Stimulated activated CD8-positive, alpha-beta memory T cell treated with anti-CD3 and anti-CD28 coated beads, Interleukin-15, amount 100 ng/mL, for 24 hours (primary cell): ENCODE data around the gene NISCH.

Experiments used
- DNase-seq: peaks from one replicate; pipeline ENCODE4 v3.0.0-alpha.2; 2020; ENCODE audit warnings: low read depth

The NISCH gene

DNA sequence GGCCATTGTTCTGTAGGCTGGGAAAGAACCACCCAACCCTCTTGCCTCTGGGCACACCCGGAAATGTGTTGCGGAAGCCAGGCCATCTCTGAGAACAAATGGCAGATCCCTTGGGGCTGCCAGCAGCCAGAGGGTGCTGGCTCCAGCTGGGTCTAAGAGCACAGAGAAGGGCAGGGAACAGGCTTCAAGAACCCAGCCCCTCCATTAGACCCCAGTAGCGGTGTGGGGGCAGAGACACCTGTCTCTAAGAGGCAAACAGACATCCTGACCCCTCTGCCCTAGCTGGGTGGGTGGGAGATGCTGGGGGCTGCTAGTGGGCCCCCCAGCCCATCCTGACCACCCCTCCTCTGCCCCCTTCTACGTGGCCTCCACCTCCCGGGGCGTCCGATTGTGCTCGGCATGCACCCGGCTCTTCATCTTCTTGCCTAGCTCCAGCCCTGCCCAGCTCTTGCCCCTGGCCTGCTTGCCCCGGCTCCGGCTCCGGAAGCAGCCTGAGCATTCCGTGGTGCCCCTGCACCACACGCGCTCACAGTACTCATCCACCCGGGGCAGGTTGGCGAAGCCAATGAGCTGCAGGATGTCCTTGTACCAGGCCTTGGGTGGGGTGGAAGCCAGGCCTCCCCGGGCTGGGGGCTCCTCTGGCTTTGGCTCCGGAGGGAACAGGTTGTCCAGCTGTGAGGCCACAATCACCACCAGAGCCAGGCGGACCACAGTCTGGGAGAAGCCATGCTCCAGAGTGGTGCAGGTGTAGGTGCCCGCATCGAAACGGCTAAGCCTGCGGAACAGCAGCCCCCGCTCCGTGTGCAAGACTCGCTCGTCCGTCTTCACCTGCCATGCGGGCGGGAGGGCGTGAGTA lies 19.9 kb upstream of the NISCH start:
- no peak for DNase-seq

DNA sequence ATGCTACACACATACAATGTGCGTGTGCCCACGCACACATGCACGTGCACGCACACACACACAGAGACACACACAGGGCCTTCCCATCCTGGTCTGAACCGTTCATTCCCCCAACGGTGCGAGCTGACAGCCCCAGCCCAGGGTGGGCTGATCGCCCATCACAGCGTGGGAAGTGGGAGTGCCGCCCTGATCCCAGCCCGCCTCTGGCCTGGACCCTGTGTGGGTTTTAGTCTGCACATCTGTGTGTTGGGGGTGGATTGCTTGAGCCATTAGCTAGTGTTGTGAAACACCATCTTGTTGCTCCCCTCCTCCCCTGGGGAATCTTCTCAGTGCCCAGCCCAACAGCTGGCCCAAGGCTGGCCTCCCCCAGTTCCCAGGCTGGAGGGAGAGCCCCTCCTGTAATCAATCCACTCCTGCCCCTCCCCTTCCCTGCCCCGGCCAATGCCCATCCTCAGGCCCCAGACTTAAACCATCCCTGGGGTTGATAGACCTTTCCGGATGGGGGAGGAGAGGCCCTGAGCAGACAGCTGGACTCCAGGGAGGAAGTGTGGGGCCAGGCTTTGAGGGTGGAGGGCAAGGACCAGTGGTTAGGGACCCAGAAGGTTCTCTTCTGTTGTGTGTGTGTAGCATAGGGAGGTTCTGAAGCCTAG lies 18.8 kb upstream of the NISCH start:
- DNase-seq: no peak

DNA sequence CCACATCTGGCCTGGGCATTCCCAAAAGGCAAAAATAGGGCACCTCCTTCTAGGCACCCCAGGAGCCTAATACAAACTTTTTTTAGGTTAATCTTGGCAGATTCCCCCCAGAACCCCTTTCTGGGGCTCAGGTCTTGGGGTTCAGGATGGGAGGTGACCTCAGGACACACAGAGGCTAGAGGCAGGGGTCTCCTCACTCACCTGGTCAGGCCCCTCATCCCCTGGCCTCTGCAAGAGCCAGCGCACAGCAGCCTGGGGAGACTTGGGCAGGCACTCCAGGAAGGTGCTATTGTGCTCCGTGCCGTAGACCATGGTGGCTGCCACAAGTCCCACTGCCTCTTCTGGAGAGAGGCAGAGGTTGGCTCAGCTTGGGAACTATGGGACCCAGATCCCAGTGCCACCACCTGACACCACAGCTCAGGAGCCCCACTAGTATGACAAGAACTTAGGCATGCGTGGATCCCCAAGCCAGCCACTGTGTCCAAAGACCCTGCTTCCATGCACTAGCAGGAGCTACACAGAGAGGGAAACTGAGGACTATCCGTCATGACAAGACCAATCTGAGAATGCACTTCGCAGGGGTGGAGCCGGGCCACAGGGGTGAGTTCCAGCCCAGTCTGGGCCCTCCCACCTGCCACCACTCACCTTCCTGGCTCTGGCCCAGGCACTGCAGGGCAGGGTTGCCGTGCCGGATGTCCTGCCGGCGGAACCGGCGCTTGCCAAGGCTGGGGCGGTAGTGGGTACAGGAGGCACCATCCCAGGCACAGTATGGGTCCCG lies 17.9 kb upstream of the NISCH start:
- no peak for DNase-seq

DNA sequence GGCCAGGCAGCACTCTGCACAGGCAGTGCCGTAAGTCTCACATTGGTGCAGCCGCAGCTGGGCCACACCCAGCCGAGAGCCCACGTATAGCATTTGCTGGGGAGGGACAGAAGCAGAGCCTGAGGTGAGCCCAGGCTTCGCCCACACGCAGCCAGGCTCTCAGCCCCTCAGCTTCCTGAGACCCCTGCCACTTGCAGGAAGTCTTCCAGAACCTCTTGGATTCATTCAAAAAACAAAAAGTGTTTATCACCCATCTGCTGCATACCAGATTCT lies 17.4 kb upstream of the NISCH start:
- DNase-seq: no peak

DNA sequence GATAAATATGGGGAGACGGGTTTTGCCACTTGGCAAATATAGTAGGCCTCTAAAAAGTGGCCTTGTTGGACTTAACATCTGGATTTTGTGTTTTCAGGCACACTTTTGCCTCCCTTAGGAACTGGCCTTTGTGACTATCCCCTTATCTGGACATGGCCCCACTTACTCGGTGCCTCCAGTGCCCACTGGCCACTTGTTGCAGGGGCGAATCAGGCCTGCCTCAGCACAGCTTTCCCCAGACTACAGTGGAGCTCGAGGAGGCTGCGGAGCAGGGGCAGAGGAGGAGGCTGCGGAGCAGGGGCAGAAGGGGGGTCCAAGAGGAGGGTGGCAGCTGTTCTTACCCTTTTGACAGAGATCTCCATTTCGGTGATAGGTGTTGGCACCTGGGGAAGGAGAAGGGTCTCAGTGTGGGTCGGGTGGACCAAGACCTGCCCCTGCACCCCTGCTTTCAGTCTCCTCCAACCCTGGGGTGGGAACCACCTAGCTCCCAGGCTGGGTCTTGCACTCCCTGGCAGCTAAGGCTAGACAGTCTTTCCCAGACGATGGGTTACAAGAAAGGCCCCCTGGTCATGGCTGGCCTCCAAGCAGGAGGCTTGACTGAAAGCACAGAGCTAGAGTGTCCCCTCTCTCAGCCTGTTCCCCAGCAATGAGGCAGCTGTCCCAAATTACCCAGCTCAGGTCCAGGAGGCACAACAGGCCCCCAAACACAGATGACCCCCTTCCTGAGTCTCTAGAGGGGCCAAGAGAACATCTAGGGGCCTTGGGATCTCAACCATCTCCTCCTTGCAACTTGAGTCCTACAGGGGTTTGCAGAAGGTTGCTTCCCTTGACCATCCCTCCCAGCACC lies 16.6 kb upstream of the NISCH start:
- DNase-seq: no peak

DNA sequence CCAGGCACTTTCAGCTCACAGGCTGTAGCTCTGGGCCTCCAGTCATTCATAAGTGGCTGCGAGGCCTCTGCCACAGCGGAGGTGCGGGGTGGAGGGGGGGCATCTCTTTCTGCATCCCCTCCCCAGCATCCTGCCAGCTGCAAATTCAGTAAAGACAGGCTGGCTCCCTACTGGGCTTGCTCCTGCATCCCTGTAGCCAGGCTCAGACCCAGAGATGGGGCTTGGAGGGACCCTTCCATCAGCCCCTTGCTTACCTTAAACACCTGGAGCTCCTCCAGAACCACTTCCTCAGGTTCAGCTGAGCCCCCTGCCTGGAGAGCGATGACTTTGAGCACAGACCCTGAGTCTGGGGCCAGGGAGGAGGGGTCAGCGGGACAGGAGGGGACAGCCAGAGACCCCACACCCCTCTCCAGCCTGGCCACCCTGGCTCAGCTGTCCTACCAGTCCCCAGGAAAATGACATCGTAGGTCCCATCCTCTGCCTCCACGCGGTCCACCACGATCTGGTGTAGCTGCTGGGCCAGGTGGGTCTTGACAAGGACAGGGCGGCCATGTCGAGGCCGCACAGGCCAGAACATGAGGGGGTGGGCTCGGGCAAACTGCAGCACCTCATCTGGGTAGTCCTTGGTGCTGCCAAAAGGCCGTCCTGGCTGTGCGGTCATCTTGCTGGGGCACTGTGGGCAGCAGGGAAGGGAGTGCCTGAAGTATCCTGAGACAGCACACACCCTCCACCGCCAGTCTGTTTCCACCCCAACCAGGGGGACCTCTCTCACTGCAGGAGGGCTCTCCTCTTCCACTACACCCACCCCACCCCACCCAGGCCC lies 15.8 kb upstream of the NISCH start:
- no peak for DNase-seq

DNA sequence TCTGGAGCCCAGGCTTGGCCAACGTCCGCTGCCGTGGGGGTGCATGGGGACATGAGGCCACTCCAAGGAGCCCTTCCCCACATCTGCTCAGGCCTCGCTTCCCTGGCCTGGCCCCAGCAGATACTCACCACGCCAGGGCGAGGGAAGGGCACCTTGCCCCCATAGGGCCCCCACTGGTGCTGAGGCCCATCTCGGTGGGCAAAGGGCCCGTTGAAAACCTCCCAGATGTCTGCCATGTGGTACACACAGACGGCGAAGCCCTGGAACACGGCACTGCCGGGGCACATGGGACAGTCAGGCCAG lies 15.2 kb upstream of the NISCH start:
- no peak for DNase-seq

DNA sequence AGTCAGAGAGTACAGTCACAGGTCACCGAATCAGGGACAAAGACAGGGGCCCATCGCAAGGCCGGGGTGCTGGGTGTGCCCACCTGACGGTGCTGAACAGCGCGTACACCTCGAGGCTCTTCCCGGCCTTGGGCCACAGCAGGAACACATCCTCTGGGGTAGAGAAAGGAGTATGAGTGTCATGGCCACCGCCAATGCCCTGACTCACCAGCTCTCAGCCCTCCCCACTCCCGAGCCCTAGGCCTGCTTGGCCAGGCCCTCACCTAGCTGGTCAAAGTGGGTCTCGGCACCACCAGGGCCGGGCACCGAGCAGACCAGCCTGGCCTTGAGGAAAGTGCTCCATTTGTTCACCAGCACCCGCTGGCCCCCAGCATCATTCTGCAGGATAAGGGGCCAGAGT lies 14.7 kb upstream of the NISCH start:
- no peak for DNase-seq

DNA sequence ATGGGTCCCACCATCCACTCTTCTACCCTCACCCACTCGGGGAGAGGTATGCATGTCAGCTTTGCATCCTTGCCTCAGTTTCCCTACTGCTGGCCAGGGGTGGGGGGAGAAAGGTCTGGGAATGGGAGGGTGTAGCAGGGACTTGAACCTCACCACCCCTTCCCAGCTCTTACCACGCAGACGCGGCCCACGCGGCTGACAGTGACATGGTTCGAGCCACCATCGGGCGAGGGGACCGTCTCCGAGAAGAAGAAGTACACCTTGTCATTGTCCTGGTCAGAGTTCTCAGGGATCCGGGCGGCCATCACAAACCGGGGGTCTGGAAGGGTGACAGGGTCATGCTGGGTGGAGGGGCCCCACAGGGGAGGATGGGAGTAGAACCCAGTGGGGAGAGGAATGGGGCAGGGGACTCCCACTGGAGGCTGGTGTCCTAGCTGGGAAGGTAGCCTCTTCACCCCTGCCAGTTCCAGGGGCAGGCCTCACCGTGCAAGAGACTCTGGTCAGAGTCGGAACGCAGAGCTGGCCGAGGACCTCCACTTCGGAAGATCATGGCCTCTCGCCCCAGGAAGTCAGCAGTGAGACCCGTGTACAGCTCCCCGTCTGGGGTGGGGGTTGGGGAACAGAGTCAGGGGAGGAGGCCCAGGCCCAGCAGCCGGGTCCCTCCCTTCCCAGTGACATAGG lies 14.2 kb upstream of the NISCH start:
- no peak for DNase-seq

DNA sequence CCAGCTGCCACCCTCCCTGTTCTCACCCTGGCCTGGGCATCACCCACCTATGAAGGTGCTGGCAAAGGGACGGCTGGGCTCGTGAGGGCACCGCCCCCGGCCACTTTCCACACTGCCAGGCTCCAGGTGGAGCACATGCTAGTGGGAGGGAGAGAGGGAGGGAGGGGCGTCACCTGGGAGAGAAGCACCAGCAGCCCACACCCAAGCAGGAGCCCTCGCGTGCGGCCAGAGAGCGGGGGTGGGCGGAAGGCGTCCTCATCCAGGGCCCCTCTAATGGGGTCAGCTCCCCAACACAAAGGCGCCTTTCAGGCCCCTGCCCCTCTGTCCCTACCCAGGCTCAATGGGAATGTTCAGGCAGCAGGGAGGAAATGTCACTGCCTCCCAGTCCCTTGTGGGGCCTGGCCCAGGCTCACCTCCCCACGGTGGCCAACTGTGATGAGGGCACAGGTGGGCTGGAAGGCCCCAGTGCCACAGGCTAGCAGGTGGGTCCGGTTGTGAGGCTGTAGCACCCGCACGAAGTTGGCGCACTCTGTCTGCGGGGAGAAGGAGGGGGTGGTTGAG lies 13.6 kb upstream of the NISCH start:
- no peak for DNase-seq

DNA sequence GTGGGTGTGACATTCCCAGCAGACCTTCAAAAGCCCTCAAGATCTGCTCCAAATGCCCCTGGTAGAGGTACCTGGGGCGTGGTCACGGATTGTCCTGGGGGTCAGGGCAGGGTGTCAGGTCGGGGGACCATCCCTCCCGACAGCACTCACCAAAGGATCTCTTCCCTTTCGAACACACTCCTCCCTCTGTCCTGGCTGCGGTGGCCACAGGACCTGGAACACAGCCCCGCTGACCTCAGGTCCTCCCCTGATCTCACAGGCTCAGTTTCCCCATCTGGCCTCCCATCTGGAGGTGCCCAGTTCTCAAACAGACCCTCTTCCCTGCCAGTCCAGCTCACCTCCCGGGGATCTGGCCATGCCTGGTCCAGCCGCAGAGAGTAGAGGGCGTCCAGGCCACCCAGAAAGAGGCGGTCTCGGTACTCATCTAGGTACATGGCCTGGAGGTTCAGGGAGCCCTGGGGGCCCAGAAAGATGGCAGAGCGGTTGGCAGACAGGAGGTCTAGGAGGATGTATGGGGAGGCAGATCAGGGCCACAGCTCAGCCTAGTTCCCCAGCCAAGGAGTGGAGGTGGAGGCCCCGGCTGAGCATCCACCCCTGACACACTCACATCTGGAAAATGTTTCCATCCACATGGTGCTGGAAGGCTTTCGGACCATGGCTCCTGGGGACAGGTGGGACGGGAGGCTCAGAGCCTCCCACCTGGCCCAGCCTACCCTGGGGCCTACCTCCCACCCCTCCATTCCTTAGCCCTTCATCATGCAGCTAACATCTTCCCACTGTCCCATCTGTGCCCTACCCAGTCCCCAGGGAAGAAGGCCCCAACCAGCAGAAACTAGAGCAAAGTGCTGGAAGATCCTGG lies 12.8 kb upstream of the NISCH start:
- DNase-seq: no peak

DNA sequence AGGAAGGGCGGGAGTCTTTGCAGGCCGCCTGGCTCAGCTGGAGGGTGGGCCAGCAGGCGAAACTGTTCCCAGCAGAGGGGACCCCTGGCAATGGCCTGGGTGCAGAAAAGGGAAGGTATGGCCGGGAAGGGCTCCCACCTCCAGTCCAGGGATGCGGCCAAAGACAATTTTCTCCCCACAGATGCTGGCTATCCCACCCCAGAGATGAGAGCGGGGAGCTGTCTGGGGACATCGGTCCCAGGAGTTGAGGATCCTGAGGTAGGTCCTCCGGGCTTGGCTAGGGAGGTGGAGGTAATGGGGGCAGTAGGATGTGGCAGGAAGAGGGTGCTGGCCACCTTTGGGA lies 12.2 kb upstream of the NISCH start:
- DNase-seq: no peak

DNA sequence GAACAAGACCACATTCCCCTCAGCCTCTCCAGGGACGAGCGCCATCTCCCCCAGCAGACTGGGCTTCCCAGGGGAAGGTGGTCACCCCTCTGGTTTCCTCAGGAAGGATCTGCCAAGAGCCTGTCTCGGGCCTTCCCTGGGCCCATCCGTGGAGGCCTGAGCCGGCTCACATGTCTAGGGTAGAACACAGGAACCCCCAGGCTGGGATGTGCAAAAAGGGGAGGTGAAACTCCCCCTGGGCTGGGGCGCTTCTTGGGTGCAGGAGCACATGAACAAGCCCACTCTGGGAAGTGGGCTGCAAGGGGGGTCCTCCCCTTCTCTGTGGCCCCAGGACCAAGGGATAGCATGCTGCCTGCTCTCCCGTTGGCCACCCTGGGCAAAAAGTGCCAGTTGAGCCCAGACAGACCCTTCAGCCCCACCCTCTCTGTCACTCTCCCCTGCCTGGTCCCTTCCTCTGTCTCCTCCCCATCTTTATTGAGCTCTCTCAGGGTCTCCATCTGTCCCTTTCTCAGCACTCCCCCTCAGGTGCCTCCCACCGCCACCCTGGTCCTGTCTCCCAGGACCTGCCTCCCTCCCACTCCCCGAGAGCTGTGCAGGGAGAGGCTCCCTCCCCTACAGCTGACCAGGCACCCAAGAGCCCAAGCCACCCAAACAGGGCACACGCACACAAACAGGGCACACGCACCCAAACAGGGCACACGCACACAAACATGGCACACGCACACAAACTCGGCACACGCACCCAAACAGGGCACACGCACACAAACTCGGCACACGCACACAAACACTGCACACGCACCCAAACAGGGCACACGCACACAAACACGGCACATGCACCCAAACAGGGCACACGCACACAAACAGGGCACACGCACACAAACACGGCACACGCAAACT lies 11.4 kb upstream of the NISCH start:
- DNase-seq: no peak

DNA sequence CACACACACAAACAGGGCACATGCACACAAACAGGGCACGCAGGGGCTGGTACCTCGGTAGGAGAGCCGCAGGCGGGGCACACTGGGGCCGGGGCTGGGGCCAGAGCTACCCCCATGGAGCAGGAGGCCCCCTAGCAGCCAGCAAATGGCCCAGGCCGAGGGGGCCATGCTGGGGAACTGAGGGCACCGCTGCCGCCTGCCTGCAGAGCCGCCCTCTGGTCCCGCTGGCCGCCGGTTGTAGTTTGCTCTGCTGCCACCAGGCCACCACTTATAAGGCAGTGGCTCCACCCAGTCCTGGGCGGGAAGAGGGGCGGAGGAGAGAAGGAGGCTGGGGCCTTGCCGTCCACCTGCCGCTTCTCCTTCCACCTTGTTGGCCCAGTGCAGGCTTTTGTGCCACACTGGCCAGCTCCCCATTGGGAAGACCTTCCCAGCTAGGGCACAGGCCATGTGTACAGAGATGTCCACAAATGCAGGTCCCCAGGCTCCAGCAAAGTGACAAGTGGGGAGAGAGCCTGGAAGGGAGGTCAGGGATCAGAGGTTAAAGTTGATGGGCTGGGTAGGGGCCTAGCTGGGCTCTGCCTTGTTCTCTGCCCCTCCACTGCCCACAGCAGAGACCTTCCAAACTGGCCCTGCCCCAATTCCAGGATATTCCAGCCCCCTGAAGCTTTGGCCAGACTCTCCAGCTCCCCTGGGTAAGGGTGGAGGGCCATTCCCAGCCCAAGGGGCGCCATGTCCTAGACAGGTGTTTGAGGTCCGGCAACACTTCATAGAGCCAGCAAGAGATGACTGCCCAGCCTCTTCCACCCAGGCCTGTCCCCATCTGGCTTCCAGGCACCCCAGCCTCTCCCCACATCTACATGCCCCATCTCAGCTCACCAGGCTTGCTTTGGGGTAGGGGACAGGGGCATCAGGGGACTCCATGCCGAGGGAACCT lies 10.3 kb upstream of the NISCH start, which contains the start of gene SEMA3G:
Gene SEMA3G (minus strand): TSS at position 244 of the 934 bp plus-strand sequence. CDS start 76 bp downstream, at position 168.
- DNase-seq: peak; percentile 34

DNA sequence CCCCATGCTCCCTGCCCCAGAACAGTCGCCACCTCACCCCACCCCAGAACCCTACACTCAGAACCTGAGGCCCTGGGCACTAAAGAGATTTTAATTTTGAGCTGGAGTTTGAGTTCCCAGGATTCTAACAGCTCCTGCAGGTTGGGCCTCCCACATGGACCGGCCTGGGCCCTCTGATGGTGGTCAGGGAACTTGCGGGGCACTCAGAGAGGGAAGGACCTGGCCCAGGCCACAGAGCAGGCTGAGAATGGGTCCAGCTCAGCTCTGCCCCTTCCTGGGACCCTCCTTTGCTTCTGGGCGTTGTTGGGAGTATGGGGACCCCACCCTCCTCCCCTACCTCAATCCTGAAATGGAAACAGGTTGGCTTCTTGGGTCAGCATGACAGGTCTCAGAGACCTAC lies 9.4 kb upstream of the NISCH start:
- DNase-seq: no peak

DNA sequence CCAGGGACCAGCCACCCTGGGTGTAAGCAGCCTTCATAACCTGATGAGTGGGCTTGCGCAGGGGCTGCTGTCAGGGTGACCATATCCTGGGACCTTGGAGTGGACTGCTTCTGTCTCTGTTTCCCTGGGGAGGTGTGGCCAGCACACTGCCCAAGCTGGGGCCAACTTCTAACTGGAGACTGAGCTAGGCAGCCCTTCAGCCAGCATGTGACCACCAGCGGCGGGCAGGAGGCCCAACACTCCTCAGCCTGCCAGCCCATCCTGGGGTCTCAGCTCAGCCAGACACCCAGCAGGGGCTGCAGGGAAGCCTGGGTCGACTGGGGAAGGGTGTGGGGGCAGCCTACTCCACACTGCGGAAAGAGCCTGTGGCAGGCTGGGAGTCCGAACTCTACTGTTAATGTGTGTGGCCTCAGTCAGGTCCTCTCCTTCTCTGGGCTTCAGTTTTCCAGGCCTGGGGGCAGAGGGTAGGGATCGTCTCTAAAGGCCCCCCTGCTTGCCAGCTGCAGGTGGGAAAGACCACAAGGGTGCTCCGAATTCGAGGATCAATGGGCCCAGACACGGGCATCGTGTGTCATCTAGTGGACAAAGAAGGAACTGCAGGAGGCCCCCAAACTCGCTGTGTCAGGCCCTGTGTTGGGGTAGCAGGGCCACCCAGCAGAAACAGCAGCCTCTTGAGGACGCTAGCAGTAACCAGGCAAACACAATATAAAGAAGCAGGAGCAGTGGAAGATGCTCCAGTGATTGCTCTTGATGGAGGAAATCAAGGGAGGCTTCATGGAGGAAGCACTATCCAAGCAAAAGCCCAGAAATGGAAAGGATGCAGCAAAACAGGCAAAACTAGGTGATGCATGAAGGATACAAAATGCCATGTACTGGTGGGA lies 8.5 kb upstream of the NISCH start:
- peak; percentile 35 for DNase-seq
